ENCODE measurements around the gene PXDN. TPM values are rescaled to one million over a fixed set of nuclear protein-coding genes. Genes with fewer than 3 reads are reported as not detected.

PXDN gene
- total and polyA plus RNA-seq, 2 donors (not counting 3 experiments of a cell fraction or from before 2014, with no cell fraction given) = 231 to 308 TPM

- CTCF ChIA-PET = interaction anchor here (1.4 to 3.0 kb wide), 3 partner anchors 8 to 69 kb away, joined by 3 to 14 read pairs (median 4); no protein-coding TSS in a partner anchor
- H3K9me1 ChIP-seq (replicated peaks; ENCODE audit: control insufficient read depth, extremely low read depth, insufficient read depth, low read length) = no peaks in the 10 kb centered on the region
- FAIRE-seq = no peak
- BruUV-seq (replicated peaks) = no TSS peak
- H3K9ac ChIP-seq (replicated peaks; ENCODE audit: extremely low read depth, insufficient read depth, low read length) = no peak overlapping the region
- dilution Hi-C loops (cut with MboI; ENCODE audit: extremely low pct_ligation_motif_present, low sequenced_read_pairs) = no loop called here
- TF ChIP-seq MYC (IDR thresholded peaks at IDR 0.05; ENCODE audit: low read depth, low read length) (no peak), POLR2A (IDR thresholded peaks at IDR 0.05; ENCODE audit: low read depth, low read length) (no peak), JUN (IDR thresholded peaks at IDR 0.05; ENCODE audit: borderline replicate concordance, insufficient read depth, insufficient read length, low read depth) (no peak), FOS (IDR thresholded peaks at IDR 0.05; ENCODE audit: borderline replicate concordance, insufficient read depth, low read length) (no peak), CTCF (IDR thresholded peaks at IDR 0.05; ENCODE audit: extremely low read depth in 1 of 2, insufficient read depth in 1 of 2, low read depth in 1 of 2, low read length in 2 of 2) (no peak), POLR2AphosphoS5 (IDR thresholded peaks at IDR 0.05; ENCODE audit: insufficient read depth, low read depth, low read length) (no peak), GATA2 (IDR thresholded peaks at IDR 0.05; ENCODE audit: insufficient read depth, insufficient read length, low read depth, low read length) (no peak), EZH2 (IDR thresholded peaks at IDR 0.05; ENCODE audit: borderline replicate concordance, low read depth, low read length, severe bottlenecking) (no peak), MAX (IDR thresholded peaks at IDR 0.05; ENCODE audit: insufficient read depth, insufficient read length) (no peak)
- H3K79me2 ChIP-seq (ENCODE audit: control insufficient read depth, insufficient read depth, low read length) = no peaks in the 10 kb centered on the region
- H4K20me1 ChIP-seq (replicated peaks; ENCODE audit: control insufficient read depth, extremely low read depth, insufficient read depth, low read length) = no peaks in the 10 kb centered on the region
- H3K9me3 ChIP-seq (replicated peaks; ENCODE audit: control insufficient read depth, insufficient read depth, low read length) = no peaks in the 10 kb centered on the region
- peaks cover 9% of the 10 kb centered on the region for H3K4me1 ChIP-seq (ENCODE audit: control insufficient read depth, extremely low read depth, insufficient read depth, low read length)
- H3K36me3 ChIP-seq (ENCODE audit: control insufficient read depth in 2 of 2, extremely low read depth in 1 of 2, insufficient read depth in 2 of 2, low read length in 2 of 2) = peaks cover 7 to 30% of the 10 kb centered on the region in 2 experiments
- no peak for DNase-seq (ENCODE audit: low read depth, low spot score)
- no peak overlapping the region for H3K4me2 ChIP-seq (ENCODE audit: insufficient read depth, low read length)
- no peak overlapping the region for H3K4me3 ChIP-seq (replicated peaks in 1 of 3; ENCODE audit: insufficient read depth in 1 of 3, low read depth in 1 of 3, low read length in 3 of 3)
- H2AFZ ChIP-seq (ENCODE audit: low read depth, low read length) = no peak overlapping the region
- no peaks in the 10 kb centered on the region for H3K27me3 ChIP-seq (ENCODE audit: control insufficient read depth in 2 of 2, insufficient read depth in 2 of 2, low read length in 2 of 2)
- no peak overlapping the region for H3K27ac ChIP-seq (ENCODE audit: insufficient read depth, low read depth, low read length)
- POLR2A ChIA-PET = no interaction called here
- intact Hi-C loops (cut with micrococcal nuclease) = no loop called here
Measured at GRCh38 chr2:1681323-1682180, 62.8 kb downstream of the PXDN start.
